Activated CD4-positive, alpha-beta memory T cell treated with anti-CD3 and anti-CD28 coated beads for 36 hours (primary cell): ENCODE results near the gene G6PD. TPM values are rescaled to one million over a fixed set of nuclear protein-coding genes. Genes with fewer than 3 reads are reported as not detected.
"Not testable (repeated sequence)": the region's sequence is repeated elsewhere in the genome, so short reads cannot be mapped to it uniquely, and the experiment has no call there.

Experiments
- CTCF ChIA-PET: fragments of 350-600 bp; sonication (Branson Sonifier 250); formaldehyde crosslinking; loops from one replicate; lab custom pipeline; 2021; ENCODE audit warnings: antibody characterized with exemption, inconsistent platforms; lab: Charles Lee
- POLR2A ChIA-PET: fragments of 350-600 bp; sonication (Branson Sonifier 250); formaldehyde crosslinking; loops from one replicate; lab custom pipeline; 2021; ENCODE audit warnings: antibody characterized with exemption; lab: Charles Lee
- DNase-seq: peaks from one replicate; pipeline ENCODE4 v3.0.0-alpha.2; 2020
- H3K27ac Mint-ChIP-seq: one replicate; pipeline ENCODE4 v1.8.0; 2021; ENCODE audit warnings: mixed read lengths
- H3K27me3 Mint-ChIP-seq: one replicate; pipeline ENCODE4 v1.8.0; 2021; ENCODE audit warnings: mixed read lengths
- H3K36me3 Mint-ChIP-seq: one replicate; pipeline ENCODE4 v1.8.0; 2021; ENCODE audit warnings: mixed read lengths
- H3K4me1 Mint-ChIP-seq: one replicate; pipeline ENCODE4 v1.8.0; 2021; ENCODE audit warnings: low read depth, mixed read lengths
- H3K4me3 Mint-ChIP-seq: one replicate; pipeline ENCODE4 v1.8.0; 2021; ENCODE audit warnings: mild to moderate bottlenecking, mixed read lengths
- H3K9me3 Mint-ChIP-seq: one replicate; pipeline ENCODE4 v1.8.0; 2021; ENCODE audit warnings: mixed read lengths
- intact Hi-C: fragments of 100-400 bp; cut with micrococcal nuclease; formaldehyde crosslinking; loops from one replicate; pipeline ENCODE4 v1.15.1; 2023
- total RNA-seq, 2 experiments: library from RNA; stranded (reverse); gene quantifications; one replicate each; pipeline ENCODE4 v1.2.3, GENCODE V29; 2021

The G6PD gene
- total RNA-seq, 2 experiments from 2014 or later = 65.8 to 70.4 TPM

DNA sequence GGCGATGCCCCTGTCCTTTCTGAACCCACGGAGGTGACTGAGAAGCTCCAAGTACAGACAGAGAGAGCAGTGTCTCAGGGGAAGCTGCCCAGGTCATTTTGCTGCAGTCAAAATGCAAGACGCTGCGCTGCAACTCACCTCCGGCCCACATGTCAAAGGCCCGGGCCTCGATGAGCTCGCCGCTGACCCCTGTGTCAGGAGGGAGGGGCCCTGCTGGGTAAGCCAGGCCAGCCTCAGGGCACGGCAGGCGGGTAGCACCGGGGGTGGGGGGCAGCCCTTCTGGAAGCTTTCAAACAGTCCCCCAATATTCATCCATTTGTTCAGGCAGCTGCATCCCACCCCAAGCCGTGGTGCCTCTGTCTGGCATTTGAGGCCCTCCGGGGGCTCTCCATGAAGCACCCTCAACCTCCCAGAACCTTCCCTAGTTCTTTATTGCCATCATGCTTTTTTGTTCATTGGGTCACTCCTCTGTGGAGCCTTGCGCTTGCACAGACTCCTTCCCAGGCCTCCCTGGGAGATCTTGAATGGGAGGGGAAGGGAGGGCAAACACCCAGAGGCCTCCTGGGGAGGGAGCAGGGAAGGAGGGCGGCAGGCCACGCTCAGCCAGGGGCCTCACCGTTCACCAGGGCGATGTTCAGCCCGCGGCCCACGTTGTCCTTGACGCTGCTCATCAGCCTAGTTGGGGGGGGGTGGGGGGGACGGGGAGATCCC lies 38.8 kb downstream of the G6PD start:
- intact Hi-C loops = no loop called here
- Mint-ChIP-seq H3K27ac (no peak overlapping the region), H3K27me3 (no peaks in the 10 kb centered on the region), H3K9me3 (no peaks in the 10 kb centered on the region), H3K4me3 (no peak overlapping the region), H3K4me1 (peaks cover 8% of the 10 kb centered on the region), H3K36me3 (peaks cover 11% of the 10 kb centered on the region)
- DNase-seq = no peak
- CTCF ChIA-PET = no interaction called here
- POLR2A ChIA-PET = no interaction called here

DNA sequence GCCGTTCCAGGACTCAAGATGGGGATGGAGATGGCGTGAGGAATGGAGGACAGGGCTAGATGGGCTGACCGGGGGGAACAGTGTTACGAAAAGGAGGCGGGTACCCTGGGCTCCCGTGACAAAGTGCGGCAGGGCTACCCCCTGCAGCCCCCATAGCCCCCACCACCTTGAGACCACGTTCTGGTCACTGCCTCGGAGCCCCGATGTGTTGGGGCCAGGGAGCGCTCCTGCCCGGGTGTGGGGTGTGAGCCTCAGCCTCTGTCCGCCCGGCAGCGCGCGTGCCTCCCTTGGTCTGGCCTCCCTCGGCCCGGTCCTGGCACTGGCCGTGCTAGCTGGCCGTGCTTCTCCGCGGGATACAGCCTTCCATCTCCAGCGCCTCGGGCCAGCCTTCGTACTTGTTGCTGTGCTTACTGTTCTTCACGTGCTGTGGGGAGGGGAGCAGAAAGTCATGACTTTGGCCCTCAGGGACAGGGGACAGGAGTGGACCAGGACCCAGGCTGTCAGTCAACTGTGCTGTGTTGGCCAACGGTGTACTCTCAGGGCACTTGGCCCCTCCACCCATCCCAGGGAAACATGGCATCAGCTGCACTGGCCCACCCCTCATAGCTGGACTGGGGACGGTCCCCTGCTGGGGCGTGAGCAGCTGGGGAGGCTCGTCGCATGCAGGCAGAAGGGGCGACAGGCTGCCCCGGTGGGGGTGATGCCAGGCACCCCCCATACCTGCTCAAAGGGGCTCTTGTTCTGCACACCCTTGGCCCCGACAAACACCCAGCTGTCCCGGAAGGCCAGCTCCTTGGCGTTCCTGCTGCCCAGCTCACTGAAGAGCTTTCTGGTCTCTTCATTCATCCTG lies 39.9 kb downstream of the G6PD start:
- Mint-ChIP-seq H3K36me3 (peaks cover 11% of the 10 kb centered on the region), H3K4me3 (no peak overlapping the region), H3K27me3 (no peaks in the 10 kb centered on the region), H3K4me1 (peaks cover 6% of the 10 kb centered on the region), H3K27ac (no peak overlapping the region), H3K9me3 (no peaks in the 10 kb centered on the region)
- ChIA-PET CTCF (no interaction called here), POLR2A (no interaction called here)
- intact Hi-C loops = no loop called here
- no peak for DNase-seq

DNA sequence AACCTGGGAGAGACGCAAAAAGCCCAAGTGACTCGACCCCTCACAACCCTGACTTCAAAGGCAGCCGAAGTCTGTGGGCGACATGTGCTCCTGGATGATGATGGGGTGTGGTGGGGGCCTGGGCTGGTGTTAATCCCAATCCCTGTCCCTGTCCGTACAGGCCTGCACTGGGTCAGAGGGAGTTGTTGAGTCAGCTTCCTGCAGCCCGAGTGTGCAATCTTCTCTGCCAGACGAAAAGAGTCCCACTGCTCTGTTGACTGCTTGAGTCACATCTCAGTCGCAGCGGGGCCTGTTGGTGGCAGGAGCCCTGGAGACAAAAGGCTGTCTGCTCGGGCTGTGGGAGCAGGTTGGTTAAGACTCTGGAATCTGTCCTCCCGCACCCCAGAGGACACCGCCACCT lies 40.9 kb downstream of the G6PD start:
- no peak for DNase-seq
- Mint-ChIP-seq H3K36me3 (peaks cover 8% of the 10 kb centered on the region), H3K4me3 (no peak overlapping the region), H3K27ac (no peak overlapping the region), H3K4me1 (no peaks in the 10 kb centered on the region), H3K27me3 (no peaks in the 10 kb centered on the region), H3K9me3 (no peaks in the 10 kb centered on the region)
- intact Hi-C loops = no loop called here
- POLR2A ChIA-PET = no interaction called here
- CTCF ChIA-PET = no interaction called here

DNA sequence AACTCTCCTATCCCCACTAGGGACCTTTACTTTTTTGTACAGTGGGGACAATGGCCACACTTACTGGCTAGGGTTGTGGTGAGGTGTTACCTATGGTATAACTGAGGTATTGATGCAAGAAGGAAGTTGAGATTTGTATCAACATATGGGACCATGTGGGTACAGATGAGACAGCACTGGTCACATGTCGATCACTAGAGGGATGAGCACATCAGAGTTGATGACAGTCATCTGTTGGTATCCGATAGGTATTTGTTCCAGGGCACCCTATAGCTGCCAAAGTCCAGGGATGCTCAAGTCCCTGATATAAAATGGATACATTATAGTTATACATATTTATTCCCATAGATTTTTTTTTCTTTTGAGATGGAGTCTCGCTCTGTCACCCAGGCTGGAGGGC lies 43.7 kb downstream of the G6PD start:
- no peak for DNase-seq
- H3K9me3 Mint-ChIP-seq = no peaks in the 10 kb centered on the region
- H3K27me3 Mint-ChIP-seq = no peaks in the 10 kb centered on the region
- H3K27ac Mint-ChIP-seq = no peak overlapping the region
- ChIA-PET POLR2A (no interaction called here), CTCF (no interaction called here)
- intact Hi-C loops = no loop called here
- no peak overlapping the region for H3K4me3 Mint-ChIP-seq
- peaks cover 2% of the 10 kb centered on the region for H3K36me3 Mint-ChIP-seq
- no peaks in the 10 kb centered on the region for H3K4me1 Mint-ChIP-seq

DNA sequence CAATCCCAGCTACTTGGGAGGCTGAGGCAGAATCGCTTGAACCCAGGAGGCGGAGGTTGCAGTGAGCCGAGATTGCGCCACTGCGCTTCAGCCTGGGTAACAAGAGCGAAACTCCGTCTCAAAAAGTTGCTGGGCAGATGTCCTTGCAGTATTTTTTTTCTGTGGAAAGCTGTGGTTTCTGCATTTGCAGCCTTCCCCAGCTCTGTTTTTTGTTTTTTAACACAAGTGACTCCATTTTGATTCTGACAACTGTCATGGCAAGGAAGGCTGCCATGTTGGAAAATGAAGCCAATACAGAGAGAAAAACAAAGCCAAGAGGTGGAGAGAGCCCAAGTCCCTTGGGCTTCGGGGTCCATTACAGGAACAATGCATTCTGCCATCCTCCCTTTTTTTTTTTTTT lies 44.5 kb downstream of the G6PD start:
- Mint-ChIP-seq H3K4me1 (no peaks in the 10 kb centered on the region), H3K27me3 (no peaks in the 10 kb centered on the region), H3K36me3 (peaks cover 2% of the 10 kb centered on the region), H3K27ac (no peak overlapping the region), H3K9me3 (no peaks in the 10 kb centered on the region), H3K4me3 (no peak overlapping the region)
- ChIA-PET POLR2A (interaction anchor here (1.2 kb wide), 1 partner anchor 104 kb away, joined by 6 read pairs; no protein-coding TSS in a partner anchor), CTCF (no interaction called here)
- intact Hi-C loops = no loop called here
- DNase-seq = no peak

DNA sequence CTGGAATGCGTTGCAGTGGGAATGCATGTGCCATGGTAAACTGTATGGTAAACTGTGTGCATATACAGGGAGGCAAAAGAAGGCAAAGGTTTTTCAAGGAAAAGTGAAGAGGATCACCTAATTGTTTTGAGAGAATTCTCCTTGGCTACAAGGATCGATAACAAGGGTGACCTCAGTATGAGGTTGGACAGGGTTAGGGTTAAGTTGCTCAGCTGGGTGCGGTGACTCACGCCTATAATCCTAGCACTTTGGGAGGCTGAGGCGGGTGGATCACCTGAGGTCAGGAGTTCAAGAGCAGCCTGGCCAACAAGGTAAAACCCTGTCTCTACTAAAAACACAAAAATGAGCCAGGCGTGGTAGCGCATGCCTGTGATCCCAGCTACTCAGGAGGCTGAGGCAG lies 45.2 kb downstream of the G6PD start:
- POLR2A ChIA-PET = interaction anchor here (1.2 kb wide), 1 partner anchor 104 kb away, joined by 6 read pairs; no protein-coding TSS in a partner anchor
- DNase-seq, H3K9me3 Mint-ChIP-seq, H3K36me3 Mint-ChIP-seq, CTCF ChIA-PET, intact Hi-C loops, H3K27me3 Mint-ChIP-seq, H3K4me3 Mint-ChIP-seq, H3K27ac Mint-ChIP-seq, H3K4me1 Mint-ChIP-seq: not testable (repeated sequence)

DNA sequence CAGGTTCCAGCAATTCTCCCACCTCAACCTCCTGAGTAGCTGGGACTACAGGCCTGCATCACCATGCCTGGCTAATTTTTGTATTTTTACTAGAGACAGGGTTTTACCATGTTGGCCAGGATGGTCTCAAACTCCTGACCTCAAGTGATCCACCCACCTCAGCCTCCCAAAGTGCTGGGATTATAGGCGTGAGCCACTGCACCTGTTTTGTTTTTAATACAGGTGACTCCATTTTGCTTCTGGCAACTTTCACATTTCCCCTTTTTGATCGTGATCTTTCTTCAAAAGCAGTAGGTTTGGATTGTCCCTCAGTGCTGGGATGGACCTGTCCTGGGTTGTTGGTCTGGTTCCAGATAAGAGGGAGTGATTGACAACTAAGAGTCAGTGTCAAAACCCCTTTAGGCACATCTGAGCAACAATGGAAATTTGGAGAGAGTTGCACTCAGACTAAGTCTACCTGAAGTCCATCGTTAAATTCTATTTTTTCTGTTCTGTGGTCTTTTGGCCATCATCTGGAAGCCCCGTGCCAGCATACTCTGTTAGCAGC lies 50.0 kb downstream of the G6PD start:
- DNase-seq, H3K36me3 Mint-ChIP-seq, intact Hi-C loops, H3K27me3 Mint-ChIP-seq, H3K4me3 Mint-ChIP-seq, H3K27ac Mint-ChIP-seq, H3K4me1 Mint-ChIP-seq, H3K9me3 Mint-ChIP-seq, POLR2A ChIA-PET: not testable (repeated sequence)
- CTCF ChIA-PET = interaction anchor here (1.7 kb wide), 1 partner anchor 31 kb away, joined by 3 read pairs; no protein-coding TSS in a partner anchor

DNA sequence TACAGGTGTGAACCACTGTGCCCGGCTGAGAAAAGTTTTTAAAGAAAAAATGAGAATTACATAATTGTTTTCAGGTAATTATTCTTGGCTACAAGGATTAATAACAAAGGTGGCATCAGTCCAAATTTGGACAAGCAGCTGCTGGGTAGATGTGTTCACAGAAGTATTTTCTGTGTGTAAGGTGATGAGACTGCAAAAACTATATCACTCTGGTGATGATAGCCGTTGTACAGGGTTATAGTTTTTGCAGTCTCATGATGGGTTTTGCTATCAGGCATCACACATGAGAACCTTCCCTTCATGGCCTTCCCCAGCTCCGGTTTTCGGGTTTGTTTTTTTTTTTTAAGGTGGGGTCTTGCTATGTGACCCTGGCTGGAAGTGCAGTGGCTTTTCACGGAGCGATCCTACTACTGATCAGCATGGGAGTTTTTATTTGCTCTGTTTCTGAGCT lies 51.1 kb downstream of the G6PD start:
- H3K27ac Mint-ChIP-seq = no peak overlapping the region
- intact Hi-C loops = no loop called here
- ChIA-PET CTCF (no interaction called here), POLR2A (no interaction called here)
- H3K4me1 Mint-ChIP-seq = peaks cover 3% of the 10 kb centered on the region
- no peaks in the 10 kb centered on the region for H3K36me3 Mint-ChIP-seq
- H3K27me3 Mint-ChIP-seq = no peaks in the 10 kb centered on the region
- DNase-seq = no peak
- no peaks in the 10 kb centered on the region for H3K9me3 Mint-ChIP-seq
- no peak overlapping the region for H3K4me3 Mint-ChIP-seq

DNA sequence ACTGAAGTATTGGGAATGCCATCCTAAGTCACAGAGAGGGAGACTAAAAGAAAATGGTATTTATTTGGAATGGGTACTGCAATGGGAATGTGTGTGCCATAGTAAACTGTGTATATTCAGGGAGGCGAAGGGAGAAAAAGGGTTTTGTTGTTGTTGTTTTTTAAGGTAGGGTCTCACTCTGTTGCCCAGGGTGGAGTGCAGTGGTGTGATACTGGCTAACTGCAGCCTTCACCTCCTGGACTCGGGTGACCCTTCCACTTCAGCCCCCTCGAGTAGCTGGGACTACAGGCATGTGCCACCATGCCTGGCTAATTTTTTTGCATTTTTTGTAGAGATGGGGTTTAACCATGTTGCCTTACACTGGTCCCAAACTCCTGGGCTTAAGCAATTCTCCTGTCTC lies 51.9 kb downstream of the G6PD start:
- no peaks in the 10 kb centered on the region for H3K27me3 Mint-ChIP-seq
- H3K9me3 Mint-ChIP-seq = no peaks in the 10 kb centered on the region
- intact Hi-C loops = no loop called here
- H3K4me1 Mint-ChIP-seq = peaks cover 3% of the 10 kb centered on the region
- CTCF ChIA-PET = no interaction called here
- POLR2A ChIA-PET = no interaction called here
- no peak for DNase-seq
- no peak overlapping the region for H3K4me3 Mint-ChIP-seq
- no peak overlapping the region for H3K27ac Mint-ChIP-seq
- H3K36me3 Mint-ChIP-seq = no peaks in the 10 kb centered on the region

DNA sequence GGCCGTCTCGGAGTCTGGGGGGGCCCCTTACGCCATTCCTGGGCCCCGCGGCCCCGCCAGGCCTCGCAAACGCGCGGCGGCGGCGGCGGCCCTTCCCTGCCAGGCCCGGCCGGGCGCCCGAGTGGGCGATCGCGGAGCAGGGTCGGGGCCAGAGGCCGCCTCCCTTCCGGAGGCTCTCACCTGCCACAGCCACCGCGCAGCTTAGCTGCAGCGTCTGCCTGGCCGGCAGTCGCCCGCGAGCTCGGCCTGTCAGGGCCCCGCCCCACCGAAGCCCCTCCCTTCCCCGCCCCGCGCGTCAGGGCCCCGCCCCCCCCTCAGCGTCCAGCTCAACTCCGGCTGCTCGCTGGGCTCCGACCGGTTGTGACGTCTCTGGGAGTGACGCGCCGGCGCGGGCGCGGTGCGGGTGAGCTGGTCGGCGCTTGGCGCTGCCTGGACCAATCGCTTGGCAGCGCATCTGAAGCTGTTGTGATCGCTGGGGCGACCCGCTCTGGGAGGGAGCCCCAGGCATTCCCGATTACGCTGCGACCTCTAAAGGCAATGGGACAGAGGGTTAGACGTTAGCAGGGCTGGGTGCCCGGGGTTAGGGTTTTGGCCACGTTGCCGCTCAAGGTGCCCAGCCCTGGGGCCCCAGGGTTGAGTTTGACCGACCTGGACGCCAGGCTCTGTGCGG lies 56.1 kb downstream of the G6PD start, which contains the start of gene SLC10A3:
SLC10A3 (minus strand) TSS at position 216 of the 670 bp plus-strand sequence. CDS start 1,689 bp downstream, outside the sequence.
- POLR2A ChIA-PET = interaction anchor here (0.5 to 2.0 kb wide), 7 partner anchors 25 to 93 kb away, joined by 3 to 8 read pairs (median 4); partner anchors contain the start of gene RPL10

DNA sequence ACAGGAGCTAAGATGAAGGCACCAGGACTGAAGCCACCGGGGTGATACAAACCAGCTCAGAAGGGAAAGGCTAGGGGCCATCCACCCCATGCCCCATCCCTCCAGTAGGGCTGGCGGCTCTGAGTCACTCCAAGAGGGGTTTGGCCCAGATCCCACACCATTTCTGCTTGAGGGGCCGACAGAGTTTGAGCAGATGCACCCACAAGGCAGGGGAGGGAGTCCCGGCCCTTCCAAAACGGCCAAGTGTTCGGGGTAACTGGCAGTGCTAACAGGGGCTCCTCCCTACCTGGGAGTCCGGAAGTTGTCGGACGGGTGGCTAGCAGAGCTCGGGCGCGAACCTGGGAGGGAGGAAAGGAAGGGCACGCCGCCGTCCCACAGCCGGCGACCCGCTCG lies 56.6 kb downstream of the G6PD start:
- ChIA-PET POLR2A (interaction anchor here (0.8 to 2.0 kb wide), 7 partner anchors 12 to 92 kb away, joined by 3 to 8 read pairs (median 4); partner anchors contain the start of genes FAM50A, LAGE3 and RPL10), CTCF (interaction anchor here (0.7 to 1.3 kb wide), 5 partner anchors 10 to 92 kb away, joined by 3 to 5 read pairs (median 3); partner anchors contain the start of gene RPL10)
- DNase-seq = peak; percentile 48
- H3K9me3 Mint-ChIP-seq = no peaks in the 10 kb centered on the region
- peaks cover 12% of the 10 kb centered on the region for H3K36me3 Mint-ChIP-seq
- intact Hi-C loops = loop anchor here (1.0 kb wide), 1 partner anchor 26 kb away; the partner anchor contains the start of gene FAM3A
- H3K27ac Mint-ChIP-seq = peak overlapping the region; percentile 89
- H3K27me3 Mint-ChIP-seq = no peaks in the 10 kb centered on the region
- H3K4me3 Mint-ChIP-seq = peak overlapping the region; percentile 87
- peaks cover 17% of the 10 kb centered on the region for H3K4me1 Mint-ChIP-seq

More for the DNA sequence above, 56.1 kb downstream of the G6PD start, which contains the start of gene SLC10A3:
- no peaks in the 10 kb centered on the region for H3K27me3 Mint-ChIP-seq
- DNase-seq = peak; percentile 94
- no peaks in the 10 kb centered on the region for H3K9me3 Mint-ChIP-seq
- intact Hi-C loops = loop anchor here (1.0 kb wide), 1 partner anchor 26 kb away; the partner anchor contains the start of gene FAM3A
- peak within 1 kb of the TSS; percentile 87 for H3K4me3 Mint-ChIP-seq
- H3K4me1 Mint-ChIP-seq = peaks cover 17% of the 10 kb centered on the region
- H3K36me3 Mint-ChIP-seq = peaks cover 10% of the 10 kb centered on the region
- CTCF ChIA-PET = interaction anchor here (0.7 to 1.3 kb wide), 5 partner anchors 10 to 92 kb away, joined by 3 to 5 read pairs (median 3); partner anchors contain the start of gene RPL10
- H3K27ac Mint-ChIP-seq = peak within 1 kb of the TSS; percentile 89
